Body of pancreas (tissue), 4 donors: ENCODE measurements around the gene GAP43.

Experiments used
- CTCF ChIP-seq, 7 experiments: fragments of 450-650 bp in 4 of 7; fragments of 200-600 bp in 3 of 7; sonication (generic) in 3 of 7; IDR thresholded peaks; one replicate each; pipeline ENCODE4 v1.5.1; 2016 to 2019; ENCODE audit warnings: antibody characterized with exemption in 7 of 7
- POLR2A ChIP-seq, 3 donors: fragments of 450-650 bp; IDR thresholded peaks; one replicate each; pipeline ENCODE4 v1.6.1; 2016; ENCODE audit warnings: antibody characterized with exemption in 3 of 3, mild to moderate bottlenecking in 2 of 3

GRCh38 chr3:115651087-115651486 is 27.8 kb downstream of the GAP43 start:
- TF ChIP-seq POLR2A (IDR thresholded peaks at IDR 0.05), result no peak
- TF ChIP-seq CTCF (IDR thresholded peaks at IDR 0.05), result no peak
